Loucy (cell line): Measurements from ENCODE around the gene PGLYRP1.

Experiments
- H2AFZ ChIP-seq: fragments of 200-600 bp; sonication (generic); 2 replicates; pipeline ENCODE4 v1.6.0; 2016; ENCODE audit warnings: antibody characterized with exemption, mild to moderate bottlenecking, low read length, moderate library complexity
- H3F3A ChIP-seq: fragments of 200-600 bp; 2 replicates; pipeline ENCODE4 v1.6.0; 2016; ENCODE audit warnings: antibody characterized with exemption, low read depth, mild to moderate bottlenecking
- H3K27me3 ChIP-seq: fragments of 200-600 bp; sonication (generic); 2 replicates; pipeline ENCODE4 v1.6.1; 2014; ENCODE audit warnings: low read length, mild to moderate bottlenecking; ENCODE audit not compliant: insufficient read depth, poor library complexity, severe bottlenecking
- H3K36me3 ChIP-seq: fragments of 200-600 bp; sonication (generic); 2 replicates; pipeline ENCODE4 v1.6.1; 2016; ENCODE audit warnings: low read length; ENCODE audit not compliant: insufficient read depth
- H3K4me1 ChIP-seq: fragments of 200-600 bp; sonication (generic); 2 replicates; pipeline ENCODE4 v1.5.1; 2014; ENCODE audit warnings: low read length, mild to moderate bottlenecking; ENCODE audit not compliant: insufficient read depth, poor library complexity, severe bottlenecking
- H3K4me2 ChIP-seq: fragments of 200-600 bp; sonication (generic); 2 replicates; pipeline ENCODE4 v1.6.0; 2014; ENCODE audit warnings: antibody characterized with exemption, low read length, low read depth, mild to moderate bottlenecking; ENCODE audit not compliant: poor library complexity, severe bottlenecking
- H3K4me3 ChIP-seq: fragments of 200-600 bp; sonication (generic); 2 replicates; pipeline ENCODE4 v1.5.1; 2014; ENCODE audit warnings: low read length, mild to moderate bottlenecking, mixed read lengths; ENCODE audit not compliant: poor library complexity, severe bottlenecking
- H3K79me2 ChIP-seq: fragments of 200-600 bp; sonication (generic); 2 replicates; pipeline ENCODE4 v1.6.1; 2014; ENCODE audit warnings: low read length; ENCODE audit not compliant: insufficient read depth
- H3K9ac ChIP-seq: fragments of 200-600 bp; sonication (generic); 2 replicates; pipeline ENCODE4 v1.6.0; 2014; ENCODE audit warnings: mild to moderate bottlenecking, low read depth, low read length, moderate library complexity; ENCODE audit not compliant: poor library complexity, severe bottlenecking
- H3K9me2 ChIP-seq: fragments of 200-600 bp; sonication (generic); replicated peaks from 2 replicates; pipeline ENCODE4 v1.6.1; 2016; ENCODE audit warnings: low read depth, low read length, mixed read lengths
- H3K9me3 ChIP-seq: fragments of 200-600 bp; sonication (generic); 2 replicates; pipeline ENCODE4 v1.6.1; 2014; ENCODE audit warnings: mild to moderate bottlenecking, antibody characterized with exemption, low read length, low read depth; ENCODE audit not compliant: insufficient read depth
- H4K20me1 ChIP-seq: fragments of 200-600 bp; sonication (generic); 2 replicates; pipeline ENCODE4 v1.6.0; 2014; ENCODE audit warnings: antibody characterized with exemption, low read length, mild to moderate bottlenecking; ENCODE audit not compliant: insufficient read depth, poor library complexity, severe bottlenecking
- EZH2phosphoT487 ChIP-seq: fragments of 200-600 bp; IDR thresholded peaks from 2 replicates; pipeline ENCODE4 v1.6.1; 2018; ENCODE audit warnings: antibody characterized with exemption, mild to moderate bottlenecking, moderate library complexity, borderline replicate concordance
- TF ChIP-seq, protein P1 (sequence below): fragments of 200-600 bp; sonication (generic); conservative IDR thresholded peaks from 2 replicates; pipeline ENCODE4 v1.5.1; 2014; ENCODE audit warnings: mild to moderate bottlenecking, antibody characterized with exemption, low read length

The PGLYRP1 gene

DNA sequence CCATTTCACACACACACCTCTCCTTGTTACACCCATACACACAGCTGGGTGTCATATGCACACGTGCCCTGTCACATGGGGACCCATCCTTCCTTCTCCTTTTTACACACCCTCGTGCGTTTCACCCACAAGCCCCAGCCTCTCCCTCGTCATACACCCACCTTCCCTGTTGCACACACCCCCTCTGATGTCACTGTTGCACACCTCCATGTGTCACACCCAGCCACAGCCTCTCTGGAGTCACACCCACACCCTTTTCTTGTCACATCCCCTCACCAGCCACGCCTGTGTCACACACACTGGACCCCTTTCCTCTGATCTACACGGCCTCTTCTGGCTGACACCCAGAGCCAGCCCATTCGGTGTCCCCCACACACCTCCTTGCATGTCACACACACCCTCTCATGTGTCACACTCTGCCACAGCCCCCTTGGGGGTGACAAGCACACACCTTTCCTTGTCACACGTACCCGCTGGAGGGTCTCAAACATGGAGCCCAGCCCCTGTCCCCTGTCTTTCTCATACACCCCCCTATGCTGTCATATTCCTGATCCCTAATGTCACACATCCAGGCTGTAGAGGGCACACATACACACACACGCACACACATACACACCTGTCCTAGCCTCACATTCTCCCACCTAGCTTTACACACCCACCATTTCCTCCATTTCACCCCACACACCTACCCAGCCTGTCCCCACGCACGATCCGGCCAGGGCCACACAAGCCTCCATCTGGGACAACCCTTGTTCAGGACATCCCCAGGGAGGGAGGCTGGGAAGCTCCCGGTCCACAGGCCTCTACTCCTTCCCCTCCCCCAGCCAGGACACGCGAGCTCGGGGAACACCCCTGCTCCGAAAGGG, 50.5 kb downstream of the PGLYRP1 start:
- TF ChIP-seq, protein P1, sequence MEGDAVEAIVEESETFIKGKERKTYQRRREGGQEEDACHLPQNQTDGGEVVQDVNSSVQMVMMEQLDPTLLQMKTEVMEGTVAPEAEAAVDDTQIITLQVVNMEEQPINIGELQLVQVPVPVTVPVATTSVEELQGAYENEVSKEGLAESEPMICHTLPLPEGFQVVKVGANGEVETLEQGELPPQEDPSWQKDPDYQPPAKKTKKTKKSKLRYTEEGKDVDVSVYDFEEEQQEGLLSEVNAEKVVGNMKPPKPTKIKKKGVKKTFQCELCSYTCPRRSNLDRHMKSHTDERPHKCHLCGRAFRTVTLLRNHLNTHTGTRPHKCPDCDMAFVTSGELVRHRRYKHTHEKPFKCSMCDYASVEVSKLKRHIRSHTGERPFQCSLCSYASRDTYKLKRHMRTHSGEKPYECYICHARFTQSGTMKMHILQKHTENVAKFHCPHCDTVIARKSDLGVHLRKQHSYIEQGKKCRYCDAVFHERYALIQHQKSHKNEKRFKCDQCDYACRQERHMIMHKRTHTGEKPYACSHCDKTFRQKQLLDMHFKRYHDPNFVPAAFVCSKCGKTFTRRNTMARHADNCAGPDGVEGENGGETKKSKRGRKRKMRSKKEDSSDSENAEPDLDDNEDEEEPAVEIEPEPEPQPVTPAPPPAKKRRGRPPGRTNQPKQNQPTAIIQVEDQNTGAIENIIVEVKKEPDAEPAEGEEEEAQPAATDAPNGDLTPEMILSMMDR = no peak
- TF ChIP-seq EZH2phosphoT487 = no peak
- Histone ChIP-seq H3K79me2 (no peaks in the 10 kb centered on the region), H3K27me3 (no peaks in the 10 kb centered on the region), H2AFZ (no peak overlapping the region; the same call in 1 of the 2 replicates), H3K4me3 (no peak overlapping the region), H3K9me3 (no peaks in the 10 kb centered on the region), H3F3A (no peaks in the 10 kb centered on the region), H3K9me2 (no peaks in the 10 kb centered on the region), H3K9ac (no peak overlapping the region), H4K20me1 (no peaks in the 10 kb centered on the region), H3K36me3 (no peaks in the 10 kb centered on the region), H3K4me1 (peaks cover 6% of the 10 kb centered on the region), H3K4me2 (no peak overlapping the region)

DNA sequence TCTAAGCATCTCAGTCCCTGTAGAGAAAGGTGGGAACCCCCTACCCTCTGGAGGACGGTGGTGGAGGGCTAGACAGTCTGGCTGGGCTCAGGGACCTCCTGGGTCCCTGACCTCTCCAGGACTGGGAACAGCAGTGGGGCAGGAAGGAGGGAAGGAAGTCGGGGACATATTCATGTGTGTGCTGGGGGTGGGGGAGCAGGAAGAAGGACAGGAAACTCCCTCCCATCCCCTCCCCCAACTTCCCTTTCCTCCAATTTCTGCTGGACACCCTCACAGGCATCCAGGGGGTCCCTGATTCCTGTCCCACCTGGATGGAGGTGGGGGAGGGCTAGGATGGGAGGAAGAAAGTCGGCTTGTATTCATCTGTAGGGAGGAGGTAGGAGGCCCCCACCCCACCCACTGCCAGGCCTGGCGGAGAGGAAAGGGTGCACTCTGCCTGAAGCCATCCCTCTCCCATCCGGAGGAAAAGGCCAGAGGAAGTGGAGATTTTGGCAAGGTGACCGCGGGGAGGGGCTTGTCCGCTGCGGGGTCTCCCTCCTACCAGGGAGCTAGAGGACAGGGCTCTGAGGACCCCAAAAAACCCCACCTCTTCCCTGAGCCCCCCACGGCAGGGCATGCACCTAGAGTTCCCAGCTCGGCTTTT, 51.5 kb downstream of the PGLYRP1 start:
- Histone ChIP-seq H3F3A (no peaks in the 10 kb centered on the region), H3K36me3 (no peaks in the 10 kb centered on the region), H3K27me3 (no peaks in the 10 kb centered on the region), H4K20me1 (no peaks in the 10 kb centered on the region), H3K79me2 (no peaks in the 10 kb centered on the region), H3K4me2 (no peak overlapping the region), H3K4me1 (peaks cover 6% of the 10 kb centered on the region), H3K9ac (no peak overlapping the region), H2AFZ (no peak overlapping the region), H3K9me2 (no peaks in the 10 kb centered on the region), H3K9me3 (no peaks in the 10 kb centered on the region), H3K4me3 (no peak overlapping the region)
- no peak for TF ChIP-seq EZH2phosphoT487
- TF ChIP-seq, protein P1 = no peak

DNA sequence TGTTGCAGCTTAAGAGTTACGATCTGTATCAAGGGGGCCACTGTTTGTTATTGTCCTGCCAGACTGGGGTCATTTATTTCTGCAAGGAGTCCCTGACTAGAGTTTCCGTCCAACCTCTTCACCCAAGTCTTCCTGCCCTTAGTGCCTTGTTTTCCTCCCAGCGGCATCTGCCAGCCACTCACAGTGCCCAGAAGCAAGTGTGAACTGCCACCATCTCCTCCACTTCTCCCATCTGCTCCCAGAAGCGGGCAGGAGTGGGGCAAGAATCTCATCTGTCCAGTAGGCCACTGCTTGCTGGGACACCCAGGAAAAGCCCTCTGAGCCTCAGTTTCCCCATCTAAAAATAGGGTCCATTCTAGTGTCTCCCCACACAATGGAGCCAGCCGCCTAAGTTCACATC, 53.2 kb downstream of the PGLYRP1 start:
- no peaks in the 10 kb centered on the region for H3K79me2 ChIP-seq
- no peaks in the 10 kb centered on the region for H3K27me3 ChIP-seq
- H3F3A ChIP-seq = no peaks in the 10 kb centered on the region
- H4K20me1 ChIP-seq = no peaks in the 10 kb centered on the region
- H3K36me3 ChIP-seq = no peaks in the 10 kb centered on the region
- no peak for TF ChIP-seq EZH2phosphoT487
- TF ChIP-seq, protein P1 = no peak
- no peaks in the 10 kb centered on the region for H3K9me2 ChIP-seq
- H2AFZ ChIP-seq = no peak overlapping the region
- H3K9ac ChIP-seq = no peak overlapping the region
- H3K4me2 ChIP-seq = no peak overlapping the region
- peaks cover 6% of the 10 kb centered on the region for H3K4me1 ChIP-seq
- H3K4me3 ChIP-seq = no peak overlapping the region
- no peaks in the 10 kb centered on the region for H3K9me3 ChIP-seq
